ENCODE results near the gene SNRNP48.

SNRNP48 gene

GRCh38 chr6:7640607-7641577 is 50.9 kb downstream of the SNRNP48 start:
- no peak for DNase-seq (ENCODE audit: low read depth in 2 of 3, low spot score in 2 of 3)

GRCh38 chr6:7642791-7643190 is 52.8 kb downstream of the SNRNP48 start:
- no peak for DNase-seq (ENCODE audit: low read depth in 2 of 3, low spot score in 2 of 3)

GRCh38 chr6:7644417-7644816 is 54.4 kb downstream of the SNRNP48 start:
- DNase-seq (ENCODE audit: low read depth in 2 of 3, low spot score in 2 of 3) = no peak

- no peak for DNase-seq (ENCODE audit: low read depth in 2 of 3, low spot score in 2 of 3)
Observed at GRCh38 chr6:7646394-7646793, 56.4 kb downstream of the SNRNP48 start.

- DNase-seq (ENCODE audit: low read depth in 2 of 3, low spot score in 2 of 3) = no peak
Observed at GRCh38 chr6:7647504-7647903, 57.5 kb downstream of the SNRNP48 start.

- DNase-seq (ENCODE audit: low read depth in 2 of 3, low spot score in 2 of 3) = no peak
Observed at GRCh38 chr6:7649037-7649810, 59.2 kb downstream of the SNRNP48 start.

- no peak for DNase-seq (ENCODE audit: low read depth in 2 of 3, low spot score in 2 of 3)
Observed at GRCh38 chr6:7650878-7651277, 60.9 kb downstream of the SNRNP48 start.

DNA sequence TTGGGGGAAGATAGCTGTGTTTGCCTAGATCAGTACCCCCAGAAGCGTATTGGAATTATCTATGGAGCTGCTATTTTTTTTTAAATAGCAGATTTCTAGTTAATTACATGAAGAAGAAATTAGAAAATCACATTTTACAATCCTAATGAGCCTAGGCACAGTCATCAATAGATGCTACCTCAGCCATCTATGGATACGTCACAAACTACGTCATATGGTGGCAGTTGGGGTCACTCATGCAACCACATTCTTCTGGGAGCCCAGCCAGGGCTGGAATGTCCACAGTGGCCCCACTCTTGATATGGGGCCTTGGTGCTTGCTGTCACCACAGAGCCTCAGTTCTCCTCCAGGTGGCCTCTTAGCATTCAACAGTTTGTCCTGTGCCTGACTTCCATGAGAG is 63.0 kb downstream of the SNRNP48 start:
- no peak for DNase-seq (ENCODE audit: low read depth in 2 of 3, low spot score in 2 of 3)

DNA sequence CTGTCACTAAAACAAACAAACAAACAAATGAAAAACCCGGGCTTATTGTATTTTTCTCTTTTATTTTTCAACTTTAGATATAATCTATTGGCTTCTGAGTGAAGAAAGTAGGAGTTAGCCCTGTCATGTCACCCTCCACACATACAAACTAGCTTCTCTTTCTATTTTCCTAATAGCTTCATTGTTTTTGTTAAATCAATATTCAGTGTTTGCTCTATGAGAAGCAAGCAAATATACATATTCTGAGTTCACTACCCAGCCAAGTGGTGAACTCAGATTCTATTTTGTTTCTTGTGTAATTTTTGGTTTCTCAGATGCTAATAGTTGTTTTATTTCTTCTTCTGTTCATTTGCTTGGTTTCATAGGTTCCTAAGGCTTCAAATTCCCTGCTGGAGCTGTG is 66.4 kb downstream of the SNRNP48 start:
- no peak for DNase-seq (ENCODE audit: low read depth in 2 of 3, low spot score in 2 of 3)

- no peak for DNase-seq (ENCODE audit: low read depth in 2 of 3, low spot score in 2 of 3)
Observed at GRCh38 chr6:7658543-7658942, 68.5 kb downstream of the SNRNP48 start.

DNA sequence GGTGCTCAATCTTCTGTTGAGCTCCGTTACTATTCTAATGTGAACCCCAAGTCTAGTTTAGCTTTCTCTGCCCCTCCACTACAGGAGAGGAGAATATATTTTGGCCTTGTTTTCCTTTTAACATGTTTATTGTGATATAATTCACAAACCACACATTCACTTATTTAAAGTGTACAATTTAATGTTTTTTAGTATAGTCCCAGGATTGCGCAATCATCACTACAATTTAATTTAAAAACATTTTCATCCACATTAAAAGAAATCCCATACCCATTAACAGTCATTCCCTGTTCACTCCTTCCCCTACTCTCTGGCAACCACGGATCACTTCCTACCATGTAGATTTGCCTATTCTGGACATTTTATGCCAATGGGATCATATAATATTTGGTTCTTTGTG is 71.4 kb downstream of the SNRNP48 start:
- DNase-seq (ENCODE audit: low read depth in 2 of 3, low spot score in 2 of 3) = no peak
